Hematopoietic multipotent progenitor cell treated with erythropoietin and hydrocortisone succinate and interleukin-3 and kit ligand, for 15 days (in vitro differentiated cells): Measurements from ENCODE around the gene RRH.
"Not testable (repeated sequence)": the region's sequence is repeated elsewhere in the genome, so short reads cannot be mapped to it uniquely, and the experiment has no call there.

ENCODE experiments used
- DNase-seq: peaks from one replicate; pipeline ENCODE4 v3.0.0-alpha.2; 2015; ENCODE audit warnings: low spot score

Gene RRH

GRCh38 chr4:109846395-109847098, 18.8 kb downstream of the RRH start:
- no peak for DNase-seq

GRCh38 chr4:109847896-109848442, 20.2 kb downstream of the RRH start, which contains the start of gene LRIT3:
Gene LRIT3 (plus strand): TSS chr4:109848107. CDS start chr4:109848202, 95 bp downstream.
- DNase-seq, result no peak

GRCh38 chr4:109848501-109848900, 20.7 kb downstream of the RRH start:
- DNase-seq, result no peak

- DNase-seq, result no peak
Observed at GRCh38 chr4:109850601-109851000, 22.8 kb downstream of the RRH start.

- DNase-seq, result not testable (repeated sequence)
Observed at GRCh38 chr4:109859426-109860300, 31.9 kb downstream of the RRH start.

DNA sequence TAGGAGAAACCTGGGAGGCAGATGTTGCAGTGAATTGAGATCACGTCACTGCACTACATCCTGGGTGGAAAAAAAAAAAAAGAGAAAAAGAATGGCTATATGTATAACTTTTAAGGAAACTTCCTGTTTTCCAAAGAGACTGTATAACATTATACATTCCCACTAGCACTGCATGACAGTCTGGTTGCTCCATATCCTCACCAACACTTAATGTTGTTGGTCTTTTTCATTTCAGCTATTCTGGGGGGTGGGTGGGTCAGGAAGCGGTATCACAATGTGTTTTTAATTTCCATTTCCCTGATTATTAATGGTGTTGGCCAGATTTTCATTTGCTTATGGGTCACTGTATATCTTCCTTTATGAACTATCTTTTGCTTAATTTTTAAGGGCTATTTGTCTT, 33.5 kb downstream of the RRH start:
- DNase-seq, result no peak

GRCh38 chr4:109861916-109862511, 34.2 kb downstream of the RRH start:
- no peak for DNase-seq

GRCh38 chr4:109864134-109864533, 36.4 kb downstream of the RRH start:
- DNase-seq, result no peak

GRCh38 chr4:109870061-109870460, 42.3 kb downstream of the RRH start:
- no peak for DNase-seq

DNA sequence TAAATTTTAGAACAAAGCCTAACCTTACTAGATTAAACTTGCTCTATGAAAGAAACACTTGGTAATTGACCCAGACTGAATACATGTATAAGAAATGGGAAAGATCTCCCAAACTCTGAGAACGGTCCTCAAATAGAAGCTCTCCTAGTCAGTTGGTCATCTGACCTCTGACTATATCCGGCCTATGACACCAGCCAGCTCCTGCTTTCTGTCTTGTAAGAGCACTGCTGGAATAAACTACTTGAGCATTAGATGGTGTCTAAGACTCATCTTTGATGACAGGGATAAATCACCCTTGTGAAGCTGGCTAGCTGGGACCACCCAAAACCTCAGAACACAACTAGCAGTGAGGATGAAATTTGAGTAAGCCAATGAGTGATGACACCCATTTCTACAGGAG, 44.3 kb downstream of the RRH start:
- no peak for DNase-seq

DNA sequence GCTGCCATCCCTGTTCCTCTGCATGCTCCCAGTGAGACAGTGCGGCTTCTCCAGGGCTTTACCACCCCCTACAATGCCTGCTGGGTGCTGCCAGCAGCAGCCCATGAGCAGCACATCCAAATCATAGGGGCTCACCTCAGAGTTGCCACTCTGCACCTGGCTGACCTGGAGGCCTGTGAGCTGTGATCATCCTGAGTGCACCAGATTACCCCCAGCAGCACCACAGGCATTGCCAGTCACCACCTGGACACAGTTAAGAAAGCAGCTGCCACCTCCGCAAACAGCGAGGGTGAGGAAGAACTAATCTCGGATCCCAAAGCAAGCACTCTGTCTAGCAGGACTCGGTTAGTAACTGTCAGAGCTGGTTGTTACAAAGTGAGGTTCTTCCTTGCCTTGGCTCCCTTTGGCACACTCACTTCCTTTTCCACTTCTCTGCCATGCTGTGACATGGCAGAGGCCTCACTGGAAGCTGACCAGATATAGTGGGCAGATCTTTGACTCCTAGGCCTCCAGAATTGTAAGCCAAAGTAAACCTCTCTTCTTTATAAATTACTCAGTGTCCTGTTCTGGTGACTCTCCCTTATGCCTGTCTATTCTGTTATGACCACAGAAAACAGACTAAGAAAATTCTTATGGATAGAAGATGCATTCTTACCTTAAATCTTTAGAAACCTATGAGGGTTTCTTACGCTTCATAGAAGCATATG, 45.3 kb downstream of the RRH start:
- DNase-seq, result no peak

- no peak for DNase-seq
Observed at GRCh38 chr4:109873791-109874514, 46.2 kb downstream of the RRH start.

DNA sequence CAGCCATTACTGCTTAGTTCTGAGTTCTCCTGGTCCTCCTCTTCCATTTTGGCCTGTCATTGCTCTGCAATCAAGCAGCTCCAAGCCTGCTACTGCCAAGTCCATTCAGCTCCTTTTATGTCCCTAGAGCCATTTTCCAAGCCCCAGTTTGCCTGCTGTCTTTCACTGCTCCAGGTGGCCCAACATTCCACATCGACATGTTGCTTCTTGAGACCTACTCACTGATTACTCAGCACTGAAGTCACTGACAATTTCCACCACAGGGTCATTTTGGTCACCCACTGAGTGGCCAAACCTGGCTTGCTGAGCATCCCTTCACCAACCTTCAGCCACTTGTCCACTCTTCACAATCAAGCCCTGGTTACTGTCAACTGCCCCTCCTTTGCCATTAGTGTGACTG, 47.3 kb downstream of the RRH start:
- DNase-seq, result no peak

DNA sequence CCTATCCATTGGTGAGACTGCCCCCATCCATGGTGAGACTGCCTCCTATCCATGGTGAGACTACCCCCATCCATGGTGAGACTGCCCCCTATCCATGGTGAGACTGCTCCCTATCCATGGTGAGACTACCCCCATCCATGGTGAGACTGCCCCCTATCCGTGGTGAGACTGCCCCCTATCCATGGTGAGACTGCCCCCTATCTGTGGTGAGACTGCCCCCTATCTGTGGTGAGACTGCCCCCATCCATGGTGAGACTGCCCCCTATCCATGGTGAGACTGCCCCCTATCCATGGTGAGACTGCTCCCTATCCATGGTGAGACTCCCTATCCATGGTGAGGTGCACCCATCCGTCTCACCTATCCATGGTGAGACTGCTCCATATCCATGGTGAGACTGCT, 47.8 kb downstream of the RRH start:
- not testable (repeated sequence) for DNase-seq

DNA sequence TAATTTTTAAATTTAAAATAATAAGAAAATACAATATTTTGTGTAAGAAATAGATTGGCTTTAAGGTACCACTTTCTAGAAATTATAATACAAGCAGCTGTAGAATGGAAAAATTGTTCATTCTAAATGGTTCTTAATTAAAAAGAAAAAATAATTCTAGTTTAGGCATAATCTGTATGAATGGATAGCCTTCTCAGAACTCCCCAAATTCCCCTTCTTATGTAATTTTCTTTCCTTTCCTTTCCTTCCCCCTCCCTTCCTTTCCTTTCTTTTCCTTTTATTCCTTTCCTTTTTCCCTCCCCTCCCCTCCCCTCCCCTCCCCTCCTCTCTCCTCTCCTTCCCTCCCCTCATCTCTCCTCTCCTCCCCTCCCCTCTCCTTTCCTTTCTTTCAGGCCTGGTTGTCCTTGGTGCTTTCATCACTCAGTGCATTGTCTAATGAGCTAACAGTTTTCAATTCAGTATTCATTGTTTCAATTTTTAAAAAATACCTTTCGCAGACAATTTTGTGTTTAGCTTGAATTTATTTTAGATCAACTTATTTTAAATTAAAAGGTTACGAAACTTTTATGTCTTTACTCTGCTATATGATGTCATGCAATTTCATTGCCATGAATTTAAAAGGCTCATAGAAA, 49.0 kb downstream of the RRH start:
- DNase-seq, result no peak

DNA sequence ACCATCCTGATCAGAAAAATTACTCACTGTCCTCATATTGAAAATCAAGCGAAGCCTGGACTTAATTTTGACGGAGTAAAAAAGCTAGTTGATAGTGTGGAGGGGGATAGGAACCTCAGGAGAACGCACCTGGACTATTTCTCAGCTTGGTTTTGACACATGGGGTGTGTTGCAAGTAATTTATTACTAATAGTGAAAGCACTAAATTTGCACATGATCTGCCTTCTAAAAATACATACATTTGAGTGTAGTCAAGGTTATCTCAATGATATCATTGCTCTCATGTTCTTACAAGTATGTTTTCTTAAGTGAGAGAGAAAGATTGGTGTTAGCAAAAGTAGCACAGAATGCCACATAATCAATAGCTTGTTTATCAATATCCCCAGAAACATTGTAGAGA, 49.6 kb downstream of the RRH start:
- DNase-seq, result no peak

- no peak for DNase-seq
Observed at GRCh38 chr4:109878355-109878754, 50.6 kb downstream of the RRH start.

DNA sequence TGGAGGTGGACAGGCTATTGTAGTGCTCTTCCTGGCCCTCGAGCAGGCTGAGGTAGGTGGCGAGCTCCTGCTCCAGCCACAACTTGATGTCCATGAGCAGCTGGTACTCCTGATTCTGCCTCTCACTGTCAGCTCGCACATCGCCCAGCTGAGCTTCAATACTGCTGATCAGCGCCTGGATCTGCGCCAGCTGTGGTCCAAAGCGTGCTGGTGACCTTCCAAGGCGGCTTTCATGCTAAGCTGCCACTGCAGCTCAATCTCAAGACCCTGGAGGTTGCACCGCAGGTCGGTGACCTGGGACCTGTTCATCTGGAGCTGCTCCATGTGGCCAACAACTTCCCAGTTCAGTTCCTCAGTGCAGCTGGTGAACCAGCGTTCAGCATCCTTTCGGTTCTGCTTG, 51.3 kb downstream of the RRH start:
- DNase-seq, result no peak

DNA sequence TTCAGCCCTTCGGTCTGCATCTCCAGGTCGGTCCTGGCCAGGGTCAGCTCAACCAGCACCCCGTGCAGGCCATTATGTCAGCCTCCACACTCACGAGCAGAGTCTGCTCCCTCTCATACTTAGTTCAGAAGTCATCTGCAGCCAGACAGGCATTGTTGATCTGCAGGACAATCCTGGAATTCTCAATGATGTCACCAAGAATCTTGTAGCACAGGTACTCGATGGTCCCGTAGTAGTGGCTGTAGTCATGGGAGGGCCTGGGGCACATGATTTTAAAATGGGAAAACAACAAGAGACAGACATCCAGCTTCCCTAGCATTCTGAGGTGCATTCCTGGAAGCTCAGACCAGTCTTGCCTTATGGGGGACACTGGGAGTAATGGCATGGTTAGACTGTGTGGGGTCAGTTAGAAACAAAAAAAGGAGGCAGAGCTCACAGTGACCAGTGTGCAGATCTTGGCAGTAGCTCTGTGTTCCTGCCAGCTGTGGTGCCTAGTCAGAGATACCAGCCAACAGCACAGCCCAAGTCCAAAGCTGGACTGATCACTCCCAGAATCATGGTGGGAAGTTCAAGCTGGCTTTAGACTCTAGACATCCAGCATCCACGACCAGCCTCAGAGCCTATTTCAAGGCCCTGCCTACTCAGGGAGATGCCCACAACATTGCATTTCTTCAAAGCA, 52.0 kb downstream of the RRH start:
- DNase-seq, result no peak

DNA sequence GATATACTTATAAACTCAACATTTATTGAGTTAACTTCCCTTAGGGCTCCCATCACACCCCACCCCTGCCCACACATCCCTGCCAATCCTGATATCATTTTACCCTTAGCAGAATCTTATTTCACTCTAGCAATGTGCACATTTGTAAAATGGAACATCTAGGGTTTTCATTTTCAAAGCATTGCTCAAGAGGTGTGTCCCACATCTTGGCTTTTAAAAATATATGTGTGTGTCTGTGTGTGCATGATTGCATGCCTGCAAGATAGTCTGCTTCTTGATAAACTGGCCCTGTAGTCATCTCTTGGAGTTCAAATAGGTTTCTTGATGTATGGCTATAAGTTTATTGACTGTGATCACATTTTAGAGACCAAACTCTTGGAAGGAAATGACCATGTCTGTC, 58.5 kb downstream of the RRH start:
- no peak for DNase-seq
